Bronchial epithelial cell (primary cell): ENCODE measurements around the gene ADIRF. TPM values are rescaled to one million over a fixed set of nuclear protein-coding genes. Genes with fewer than 3 reads are reported as not detected.
"Not testable (repeated sequence)": the region's sequence is repeated elsewhere in the genome, so short reads cannot be mapped to it uniquely, and the experiment has no call there.

Experiments
- DNase-seq: peaks from one replicate; pipeline ENCODE4 v3.0.0-alpha.2; 2010; ENCODE audit warnings: low read depth
- FAIRE-seq: peaks from 2 replicates; lab custom pipeline; 2011; peaks lifted over from hg19 to GRCh38; lab: Jason Lieb, UNC
- H3K27me3 ChIP-seq: 2 replicates; pipeline ENCODE4 v1.5.1; 2011; ENCODE audit warnings: low read length; ENCODE audit not compliant: control insufficient read depth, insufficient read depth
- H3K36me3 ChIP-seq: 2 replicates; pipeline ENCODE4 v1.5.1; 2011; ENCODE audit warnings: low read length; ENCODE audit not compliant: control insufficient read depth, insufficient read depth
- H3K4me3 ChIP-seq: 2 replicates; pipeline ENCODE4 v1.5.1; 2011; ENCODE audit warnings: mild to moderate bottlenecking, low read depth, low read length, control low read depth
- CTCF ChIP-seq: IDR thresholded peaks from 2 replicates; pipeline ENCODE4 v1.5.1; 2011; ENCODE audit warnings: mild to moderate bottlenecking, moderate library complexity, low read length, control low read depth, inconsistent platforms; ENCODE audit not compliant: insufficient read depth, severe bottlenecking
- total RNA-seq: library from RNA; depleted of rRNA; stranded (reverse); fragments of >200 nt; gene quantifications from 2 replicates; pipeline ENCODE4 v1.2.1, GENCODE V29; 2014

The ADIRF gene
- total RNA-seq, 1 donor from 2014 or later, result 25.3 TPM

DNA sequence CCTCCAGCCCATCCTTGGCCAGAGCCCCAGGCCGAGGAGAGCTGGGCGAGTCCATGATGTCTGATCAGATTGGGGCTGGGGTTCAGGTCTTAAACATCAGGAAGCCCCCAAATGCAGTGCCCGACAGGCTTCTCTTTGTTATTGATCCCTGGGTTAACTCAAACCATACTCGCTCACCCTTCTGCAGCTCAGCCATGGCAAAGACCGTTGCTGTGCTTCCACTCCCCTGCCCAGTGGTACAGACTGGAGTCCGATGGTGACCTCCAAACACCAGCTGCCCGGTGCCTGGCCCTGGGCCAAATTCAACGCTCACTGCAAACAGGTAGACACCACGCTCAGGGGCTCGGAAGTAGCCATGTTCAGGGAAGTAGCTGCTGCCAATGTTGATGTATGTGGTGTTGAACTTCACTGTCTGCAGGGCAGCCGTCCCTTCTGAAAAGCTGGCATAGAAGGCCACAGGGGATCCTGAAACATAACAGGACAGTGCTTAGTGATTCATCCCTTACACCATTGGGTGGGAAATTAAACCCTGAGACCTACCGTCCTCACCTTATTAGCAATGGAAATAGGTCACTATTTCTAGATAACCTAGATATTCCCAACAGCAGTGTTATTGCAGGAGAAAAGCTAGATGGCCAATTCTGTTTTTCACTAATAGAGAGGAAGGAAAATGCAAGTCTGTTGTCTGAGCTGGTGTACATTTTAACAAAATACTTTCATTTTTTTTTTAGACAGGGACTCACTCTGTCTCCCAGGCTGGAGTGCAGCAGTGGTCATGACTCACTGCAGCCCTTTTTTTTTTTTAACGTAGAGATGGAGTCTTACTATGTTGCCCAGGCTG, 31.4 kb upstream of the ADIRF start:
- Histone ChIP-seq H3K4me3 (no peak overlapping the region), H3K36me3 (no peaks in the 10 kb centered on the region), H3K27me3 (no peaks in the 10 kb centered on the region)
- no peak for FAIRE-seq
- DNase-seq, result peak; percentile 25
- TF ChIP-seq CTCF, result no peak

DNA sequence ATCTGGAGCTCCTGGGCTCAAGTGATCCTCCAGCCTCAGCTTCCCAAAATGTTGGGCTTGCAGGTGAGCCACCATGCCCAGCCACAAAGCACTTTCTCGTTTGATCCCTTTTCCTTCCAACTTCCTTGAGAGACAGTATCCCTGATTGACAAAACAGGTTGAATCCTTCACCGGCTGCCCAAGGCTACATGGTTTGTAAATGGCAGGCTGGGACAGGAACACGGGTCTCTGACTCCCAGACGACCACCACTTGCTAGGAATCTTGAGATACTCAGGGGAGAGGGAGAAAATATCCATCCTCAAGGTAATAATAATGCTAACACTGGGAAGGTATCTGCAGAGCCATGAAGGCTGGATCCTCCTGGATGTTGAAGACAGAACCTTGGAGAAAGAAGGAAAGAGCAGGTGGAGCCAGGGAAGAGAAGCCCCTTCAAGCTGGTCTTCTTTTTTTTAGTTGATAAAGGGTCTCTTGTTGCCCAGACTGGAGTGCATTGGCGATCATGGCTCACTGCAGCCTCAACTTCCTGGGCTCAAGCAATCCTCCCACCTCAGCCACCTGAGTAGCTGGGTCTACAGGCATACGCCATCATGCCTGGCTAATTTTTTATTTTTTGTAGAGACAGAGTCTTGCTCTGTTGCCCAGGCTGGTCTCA, 30.7 kb upstream of the ADIRF start:
- Histone ChIP-seq H3K36me3 (no peaks in the 10 kb centered on the region), H3K27me3 (peaks cover 3% of the 10 kb centered on the region), H3K4me3 (no peak overlapping the region)
- TF ChIP-seq CTCF, result no peak
- DNase-seq, result no peak
- FAIRE-seq, result no peak

- H3K4me3 ChIP-seq, result no peak overlapping the region
- no peak for FAIRE-seq
- peaks cover 3% of the 10 kb centered on the region for H3K27me3 ChIP-seq
- no peak for DNase-seq
- no peaks in the 10 kb centered on the region for H3K36me3 ChIP-seq
- TF ChIP-seq CTCF, result no peak
These were observed 30.0 kb upstream of the ADIRF start for GRCh38 chr10:86938260-86938659.

GRCh38 chr10:86940076-86940475, 28.2 kb upstream of the ADIRF start:
- H3K4me3 ChIP-seq, H3K36me3 ChIP-seq, H3K27me3 ChIP-seq, DNase-seq, FAIRE-seq: not testable (repeated sequence)

GRCh38 chr10:86940677-86941076, 27.6 kb upstream of the ADIRF start:
- FAIRE-seq (no peak), DNase-seq (no peak)
- H3K4me3 ChIP-seq, result no peak overlapping the region
- no peaks in the 10 kb centered on the region for H3K36me3 ChIP-seq
- no peak for TF ChIP-seq CTCF
- peaks cover 3% of the 10 kb centered on the region for H3K27me3 ChIP-seq

DNA sequence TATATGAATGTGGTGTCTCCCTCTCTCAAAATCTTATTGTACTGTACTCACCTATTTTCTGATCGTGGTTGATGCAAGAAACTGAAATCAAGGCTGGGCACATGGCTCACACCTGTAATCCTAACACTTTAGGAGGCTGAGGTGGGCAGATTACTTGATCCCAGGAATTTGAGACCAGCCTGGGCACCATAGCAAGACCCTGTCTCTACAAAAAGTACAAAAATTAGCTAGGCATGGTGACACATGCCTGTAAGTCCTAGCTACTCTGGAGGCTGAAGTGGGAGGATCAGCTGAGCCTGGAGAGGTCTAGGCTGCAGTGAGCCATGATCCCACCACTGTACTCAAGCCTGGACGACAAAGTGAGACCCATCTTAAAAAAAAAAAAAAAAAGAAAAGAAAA, 26.9 kb upstream of the ADIRF start:
- no peak overlapping the region for H3K4me3 ChIP-seq
- H3K27me3 ChIP-seq, result peaks cover 3% of the 10 kb centered on the region
- no peak for FAIRE-seq
- no peak for TF ChIP-seq CTCF
- no peak for DNase-seq
- H3K36me3 ChIP-seq, result no peaks in the 10 kb centered on the region
